Activated T-helper 1 cell treated with anti-CD3 and anti-CD28 coated beads, Interleukin-12 subunit alpha, Interleukin-12 subunit beta, Interleukin-2, Interleukin-4 antibody, amounts not matched to agents 30 ng/mL and 10 ng/mL and 1 ng/mL, durations not matched to agents 14 hours and 24 hours and 36 hours (primary cell): ENCODE measurements around the gene PSMD13. TPM values are rescaled to one million over a fixed set of nuclear protein-coding genes. Genes with fewer than 3 reads are reported as not detected.
"Not testable (repeated sequence)": the region's sequence is repeated elsewhere in the genome, so short reads cannot be mapped to it uniquely, and the experiment has no call there.

Experiments used
- DNase-seq: peaks from one replicate; pipeline ENCODE4 v3.0.0; 2021; ENCODE audit warnings: low spot score
- H3K27ac Mint-ChIP-seq: one replicate; pipeline ENCODE4 v1.8.0; 2021; ENCODE audit warnings: mild to moderate bottlenecking, mixed read lengths
- H3K27me3 Mint-ChIP-seq: one replicate; pipeline ENCODE4 v1.8.0; 2022; ENCODE audit warnings: mild to moderate bottlenecking, moderate library complexity, mixed read lengths; ENCODE audit not compliant: insufficient read depth
- H3K36me3 Mint-ChIP-seq: one replicate; pipeline ENCODE4 v1.8.0; 2021; ENCODE audit warnings: low read depth, mixed read lengths
- H3K4me1 Mint-ChIP-seq: one replicate; pipeline ENCODE4 v1.8.0; 2021; ENCODE audit warnings: low read depth, mixed read lengths
- H3K4me3 Mint-ChIP-seq: one replicate; pipeline ENCODE4 v1.8.0; 2021; ENCODE audit warnings: mild to moderate bottlenecking, moderate library complexity, mixed read lengths
- H3K9me3 Mint-ChIP-seq: one replicate; pipeline ENCODE4 v1.8.0; 2021; ENCODE audit warnings: mixed read lengths
- intact Hi-C: fragments of 100-400 bp; cut with micrococcal nuclease; formaldehyde crosslinking; loops from one replicate; pipeline ENCODE4 v1.15.1; 2024
- total RNA-seq: library from RNA; stranded (reverse); gene quantifications from 2 replicates; pipeline ENCODE4 v1.2.3, GENCODE V29; 2022

The PSMD13 gene
- total RNA-seq = 261 and 266 TPM in 2 replicates

- Mint-ChIP-seq H3K4me1 (peaks cover 46% of the 10 kb centered on the region), H3K9me3 (no peaks in the 10 kb centered on the region), H3K27me3 (peaks cover 2% of the 10 kb centered on the region), H3K36me3 (peaks cover 29% of the 10 kb centered on the region), H3K4me3 (peak within 1 kb of the TSS; percentile 97), H3K27ac (peak within 1 kb of the TSS; percentile 98)
- intact Hi-C loops = loop anchor here (1.0 to 5.0 kb wide), 11 partner anchors 7 to 298 kb away; partner anchors contain the start of genes BET1L, HRAS, PGGHG and PTDSS2
- peak; percentile 84 for DNase-seq
Measured at GRCh38 chr11:236774-237767, at the start of gene PSMD13. Gene PSMD13, plus strand, starts transcription at chr11:236976. Its CDS starts 74 bp downstream, at chr11:237050.

GRCh38 chr11:189200-189783, 47.5 kb upstream of the PSMD13 start:
- H3K27me3 Mint-ChIP-seq, intact Hi-C loops, H3K27ac Mint-ChIP-seq, H3K9me3 Mint-ChIP-seq, H3K36me3 Mint-ChIP-seq, DNase-seq, H3K4me1 Mint-ChIP-seq, H3K4me3 Mint-ChIP-seq: not testable (repeated sequence)

GRCh38 chr11:189843-190311, 46.9 kb upstream of the PSMD13 start:
- DNase-seq = peak; percentile 38
- intact Hi-C loops, H3K27ac Mint-ChIP-seq, H3K9me3 Mint-ChIP-seq, H3K36me3 Mint-ChIP-seq, H3K4me1 Mint-ChIP-seq, H3K27me3 Mint-ChIP-seq, H3K4me3 Mint-ChIP-seq: not testable (repeated sequence)

- H3K36me3 Mint-ChIP-seq, H3K9me3 Mint-ChIP-seq, H3K27ac Mint-ChIP-seq, H3K4me1 Mint-ChIP-seq, H3K4me3 Mint-ChIP-seq, H3K27me3 Mint-ChIP-seq, DNase-seq, intact Hi-C loops: not testable (repeated sequence)
Measured at GRCh38 chr11:190546-190945, 46.2 kb upstream of the PSMD13 start.

- H3K27ac Mint-ChIP-seq = peak overlapping the region; percentile 72
- H3K36me3 Mint-ChIP-seq, H3K27me3 Mint-ChIP-seq, intact Hi-C loops, H3K9me3 Mint-ChIP-seq, H3K4me1 Mint-ChIP-seq: not testable (repeated sequence)
- peak; percentile 51 for DNase-seq
- H3K4me3 Mint-ChIP-seq = peak overlapping the region; percentile 42
Measured at GRCh38 chr11:191490-192478, 45.0 kb upstream of the PSMD13 start.

GRCh38 chr11:192674-193128, 44.1 kb upstream of the PSMD13 start, which contains the start of gene SCGB1C1:
Gene SCGB1C1, plus strand, starts transcription at chr11:193078. Its CDS starts 22 bp downstream, at chr11:193100.
- H3K4me1 Mint-ChIP-seq, H3K4me3 Mint-ChIP-seq, intact Hi-C loops, H3K27me3 Mint-ChIP-seq, H3K36me3 Mint-ChIP-seq, H3K9me3 Mint-ChIP-seq, DNase-seq, H3K27ac Mint-ChIP-seq: not testable (repeated sequence)

- H3K9me3 Mint-ChIP-seq, H3K27ac Mint-ChIP-seq, intact Hi-C loops, H3K27me3 Mint-ChIP-seq, H3K36me3 Mint-ChIP-seq, H3K4me3 Mint-ChIP-seq, H3K4me1 Mint-ChIP-seq, DNase-seq: not testable (repeated sequence)
Measured at GRCh38 chr11:193481-193880, 43.3 kb upstream of the PSMD13 start.

- intact Hi-C loops = no loop called here
- H3K27ac Mint-ChIP-seq = no peak overlapping the region
- no peak for DNase-seq
- H3K27me3 Mint-ChIP-seq = no peaks in the 10 kb centered on the region
- H3K9me3 Mint-ChIP-seq = no peaks in the 10 kb centered on the region
- no peak overlapping the region for H3K4me3 Mint-ChIP-seq
- peaks cover 5% of the 10 kb centered on the region for H3K36me3 Mint-ChIP-seq
- H3K4me1 Mint-ChIP-seq = peaks cover 8% of the 10 kb centered on the region
Measured at GRCh38 chr11:196786-197731, 39.7 kb upstream of the PSMD13 start.

- intact Hi-C loops = no loop called here
- DNase-seq = no peak
Measured at GRCh38 chr11:197741-198235, 39.0 kb upstream of the PSMD13 start.

GRCh38 chr11:198236-198806, 38.5 kb upstream of the PSMD13 start:
- H3K27me3 Mint-ChIP-seq = no peaks in the 10 kb centered on the region
- H3K4me3 Mint-ChIP-seq = no peak overlapping the region
- H3K36me3 Mint-ChIP-seq = peaks cover 11% of the 10 kb centered on the region
- intact Hi-C loops = no loop called here
- H3K4me1 Mint-ChIP-seq = peaks cover 20% of the 10 kb centered on the region
- H3K27ac Mint-ChIP-seq = no peak overlapping the region
- H3K9me3 Mint-ChIP-seq = no peaks in the 10 kb centered on the region
- no peak for DNase-seq

More at GRCh38 chr11:197741-198235, 39.0 kb upstream of the PSMD13 start:
- H3K9me3 Mint-ChIP-seq = no peaks in the 10 kb centered on the region
- H3K4me3 Mint-ChIP-seq = no peak overlapping the region
- no peak overlapping the region for H3K27ac Mint-ChIP-seq
- H3K36me3 Mint-ChIP-seq = peaks cover 8% of the 10 kb centered on the region
- no peaks in the 10 kb centered on the region for H3K27me3 Mint-ChIP-seq
- peaks cover 15% of the 10 kb centered on the region for H3K4me1 Mint-ChIP-seq

GRCh38 chr11:199004-199581, 37.7 kb upstream of the PSMD13 start:
- H3K4me3 Mint-ChIP-seq = no peak overlapping the region
- no peaks in the 10 kb centered on the region for H3K9me3 Mint-ChIP-seq
- DNase-seq = no peak
- peaks cover 18% of the 10 kb centered on the region for H3K36me3 Mint-ChIP-seq
- intact Hi-C loops = no loop called here
- no peaks in the 10 kb centered on the region for H3K27me3 Mint-ChIP-seq
- no peak overlapping the region for H3K27ac Mint-ChIP-seq
- peaks cover 28% of the 10 kb centered on the region for H3K4me1 Mint-ChIP-seq
